Stimulated activated memory B cell treated with anti-CD40 and anti-IgM and Interleukin-4, amounts not matched to agents 10 μg/mL and 1 μg/mL and 100 μg/mL, for 72 hours (primary cell): Measurements from ENCODE around the gene TMPRSS11A.
A peak's percentile ranks its signal among the peaks of the same experiment; 100 is the strongest.

Experiments
- ATAC-seq: fragments of 150-1000 bp; cut with Tn5 transposase; 2 replicates; pipeline ENCODE4 v1.10.0; 2021
- H3K27ac Mint-ChIP-seq: one replicate; pipeline ENCODE4 v1.8.0; 2022; ENCODE audit warnings: mild to moderate bottlenecking, mixed read lengths
- H3K27me3 Mint-ChIP-seq: one replicate; pipeline ENCODE4 v1.8.0; 2022; ENCODE audit warnings: mixed read lengths
- H3K36me3 Mint-ChIP-seq: one replicate; pipeline ENCODE4 v1.8.0; 2022; ENCODE audit warnings: mixed read lengths
- H3K4me1 Mint-ChIP-seq: one replicate; pipeline ENCODE4 v1.8.0; 2022; ENCODE audit warnings: mixed read lengths
- H3K4me3 Mint-ChIP-seq: one replicate; pipeline ENCODE4 v1.8.0; 2022; ENCODE audit warnings: mild to moderate bottlenecking, moderate library complexity, mixed read lengths
- H3K9me3 Mint-ChIP-seq: one replicate; pipeline ENCODE4 v1.8.0; 2022; ENCODE audit warnings: mixed read lengths

The TMPRSS11A gene

DNA sequence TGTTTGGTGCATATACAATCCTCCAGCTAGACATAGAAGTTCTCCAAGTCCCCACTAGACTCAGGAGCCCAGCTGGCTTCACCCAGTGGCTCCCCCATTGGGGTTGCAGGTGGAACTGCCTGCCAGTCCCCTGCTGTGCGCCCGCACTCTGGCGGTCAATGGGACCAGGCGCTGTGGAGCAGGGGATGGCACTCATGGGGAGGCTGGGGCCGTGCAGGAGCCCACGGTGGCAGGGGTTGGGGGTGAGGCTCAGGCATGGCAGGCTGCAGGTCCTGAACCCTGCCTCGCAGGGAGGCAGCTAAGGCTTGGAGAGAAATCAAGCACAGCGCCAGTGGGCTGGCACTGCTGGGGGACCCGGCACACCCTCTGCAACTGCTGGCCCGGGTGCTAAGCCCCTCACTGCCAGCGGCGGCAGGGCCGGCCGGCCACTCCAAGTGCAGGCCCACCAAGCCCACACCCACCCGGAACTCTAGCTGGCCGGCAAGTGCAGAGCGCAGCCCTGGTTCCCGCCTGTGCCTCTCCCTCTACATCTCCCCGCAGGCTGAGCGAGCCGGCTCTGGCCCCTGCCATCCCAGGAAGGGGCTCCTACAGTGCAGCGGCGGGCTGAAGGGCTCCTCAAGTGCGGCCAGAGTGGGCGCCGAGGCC is 66.8 kb downstream of the TMPRSS11A start:
- H3K4me3 Mint-ChIP-seq: no peak overlapping the region
- H3K27me3 Mint-ChIP-seq: no peaks in the 10 kb centered on the region
- no peak overlapping the region for H3K27ac Mint-ChIP-seq
- H3K4me1 Mint-ChIP-seq: no peaks in the 10 kb centered on the region
- peak; percentile 49 for ATAC-seq
- H3K9me3 Mint-ChIP-seq: no peaks in the 10 kb centered on the region
- H3K36me3 Mint-ChIP-seq: no peaks in the 10 kb centered on the region

- H3K36me3 Mint-ChIP-seq: no peaks in the 10 kb centered on the region
- no peaks in the 10 kb centered on the region for H3K9me3 Mint-ChIP-seq
- H3K27ac Mint-ChIP-seq: no peak overlapping the region
- peaks cover 4% of the 10 kb centered on the region for H3K4me1 Mint-ChIP-seq
- H3K27me3 Mint-ChIP-seq: no peaks in the 10 kb centered on the region
- ATAC-seq: no peak
- H3K4me3 Mint-ChIP-seq: no peak overlapping the region
Observed at GRCh38 chr4:67894659-67895058, 68.6 kb downstream of the TMPRSS11A start.

- no peak overlapping the region for H3K27ac Mint-ChIP-seq
- H3K4me3 Mint-ChIP-seq: no peak overlapping the region
- no peaks in the 10 kb centered on the region for H3K9me3 Mint-ChIP-seq
- H3K36me3 Mint-ChIP-seq: no peaks in the 10 kb centered on the region
- H3K4me1 Mint-ChIP-seq: peaks cover 4% of the 10 kb centered on the region
- ATAC-seq: no peak
- H3K27me3 Mint-ChIP-seq: no peaks in the 10 kb centered on the region
Observed at GRCh38 chr4:67892905-67893304, 70.4 kb downstream of the TMPRSS11A start.

GRCh38 chr4:67892253-67892652 is 71.0 kb downstream of the TMPRSS11A start:
- Mint-ChIP-seq H3K4me3 (no peak overlapping the region), H3K27me3 (no peaks in the 10 kb centered on the region)
- no peak for ATAC-seq

GRCh38 chr4:67891645-67892044 is 71.6 kb downstream of the TMPRSS11A start:
- H3K4me1 Mint-ChIP-seq: peaks cover 4% of the 10 kb centered on the region
- no peak overlapping the region for H3K27ac Mint-ChIP-seq
- H3K27me3 Mint-ChIP-seq: no peaks in the 10 kb centered on the region
- no peak overlapping the region for H3K4me3 Mint-ChIP-seq
- peak; percentile 34 for ATAC-seq
- H3K9me3 Mint-ChIP-seq: no peaks in the 10 kb centered on the region
- H3K36me3 Mint-ChIP-seq: no peaks in the 10 kb centered on the region

More at GRCh38 chr4:67892253-67892652, 71.0 kb downstream of the TMPRSS11A start:
- Mint-ChIP-seq H3K36me3 (no peaks in the 10 kb centered on the region), H3K9me3 (no peaks in the 10 kb centered on the region), H3K4me1 (peaks cover 4% of the 10 kb centered on the region), H3K27ac (no peak overlapping the region)

DNA sequence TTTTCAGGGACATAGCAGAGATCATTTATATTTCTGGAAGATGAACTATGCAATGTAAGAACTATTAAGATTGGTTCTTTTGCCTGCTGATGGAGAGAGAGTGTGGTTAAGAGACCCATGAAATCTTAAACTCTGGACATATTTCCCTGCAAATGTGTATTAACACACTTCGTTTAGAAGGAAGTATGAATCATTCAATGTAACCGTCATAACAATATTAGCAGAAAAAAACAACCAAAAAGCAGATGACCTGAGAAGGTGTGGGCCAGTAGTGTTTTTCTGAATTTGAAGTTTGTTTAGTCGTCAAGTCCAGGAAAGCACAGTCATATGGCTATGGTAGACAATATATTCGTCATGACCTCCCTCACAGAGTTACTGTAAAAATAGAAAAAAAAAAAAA is 77.0 kb downstream of the TMPRSS11A start:
- no peak for ATAC-seq
- H3K27ac Mint-ChIP-seq: no peak overlapping the region
- peaks cover 4% of the 10 kb centered on the region for H3K4me1 Mint-ChIP-seq

DNA sequence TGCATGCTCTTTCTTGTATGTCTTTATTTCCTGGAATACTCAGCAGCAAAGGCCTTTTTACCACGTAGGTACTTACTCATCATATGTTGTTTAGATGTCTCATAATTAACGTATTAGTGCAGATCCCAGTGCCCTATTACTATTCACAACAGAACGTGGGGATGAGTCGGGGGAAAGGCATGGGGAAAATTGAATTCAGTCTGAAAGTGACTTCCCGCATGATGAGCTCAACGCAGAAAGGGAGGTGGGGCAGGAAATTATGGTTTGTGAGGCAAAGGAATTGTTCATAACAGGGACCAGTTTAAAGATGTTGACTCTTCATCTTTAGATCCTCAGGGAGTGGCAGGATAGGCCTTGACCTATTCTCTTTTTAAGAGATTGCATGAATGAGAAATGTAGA is 77.5 kb downstream of the TMPRSS11A start:
- no peak overlapping the region for H3K27ac Mint-ChIP-seq
- peaks cover 6% of the 10 kb centered on the region for H3K27me3 Mint-ChIP-seq
- no peak for ATAC-seq
- H3K9me3 Mint-ChIP-seq: no peaks in the 10 kb centered on the region
- H3K36me3 Mint-ChIP-seq: no peaks in the 10 kb centered on the region
- peaks cover 4% of the 10 kb centered on the region for H3K4me1 Mint-ChIP-seq
- H3K4me3 Mint-ChIP-seq: no peak overlapping the region

More for the DNA sequence above, 77.0 kb downstream of the TMPRSS11A start:
- Mint-ChIP-seq H3K36me3 (no peaks in the 10 kb centered on the region), H3K4me3 (no peak overlapping the region), H3K27me3 (peaks cover 6% of the 10 kb centered on the region), H3K9me3 (no peaks in the 10 kb centered on the region)

DNA sequence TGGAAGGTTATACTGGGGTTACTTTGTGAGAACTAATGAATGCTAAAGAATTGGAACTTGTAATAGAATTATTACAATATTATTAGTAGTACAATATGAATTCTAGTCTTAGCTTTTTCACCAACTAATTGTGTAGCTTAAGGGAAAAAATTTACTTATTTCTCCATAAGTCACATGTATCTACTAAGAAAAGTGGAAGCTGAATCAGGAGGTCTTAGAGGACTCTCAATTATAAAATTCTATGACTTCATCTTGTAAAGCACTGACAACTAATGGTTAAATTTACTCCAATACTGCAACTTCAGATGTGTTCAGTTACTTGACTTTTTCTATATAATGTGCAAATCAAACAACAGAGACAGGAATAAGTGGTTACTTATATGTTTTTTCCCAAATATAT is 78.6 kb downstream of the TMPRSS11A start:
- Mint-ChIP-seq H3K27me3 (peaks cover 6% of the 10 kb centered on the region), H3K27ac (no peak overlapping the region), H3K4me3 (no peak overlapping the region), H3K4me1 (peaks cover under 1% of the 10 kb centered on the region), H3K9me3 (no peaks in the 10 kb centered on the region), H3K36me3 (no peaks in the 10 kb centered on the region)
- no peak for ATAC-seq

DNA sequence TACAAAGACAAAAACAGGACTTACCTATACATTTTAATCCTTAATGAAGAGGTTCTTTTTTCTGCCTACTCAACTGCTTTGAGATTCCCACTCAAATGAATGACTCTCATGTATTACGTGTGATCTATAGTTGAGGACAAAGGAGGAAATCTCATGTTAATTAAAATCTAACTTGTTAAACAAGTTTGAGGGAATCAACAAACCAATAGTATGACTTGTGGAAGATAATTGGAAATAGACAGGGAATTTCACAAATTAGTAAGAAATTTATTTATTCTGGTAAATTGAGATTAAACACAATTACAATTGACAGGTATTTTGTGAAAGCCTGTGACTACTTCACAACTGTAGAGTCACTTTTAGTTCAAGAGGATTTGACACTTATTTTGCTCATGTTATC is 79.4 kb downstream of the TMPRSS11A start, which contains the start of gene TMPRSS11D:
Gene TMPRSS11D, minus strand, starts transcription at position 101 of the 400 bp plus-strand sequence. Its CDS starts 69 bp downstream, at position 32.
- no peak within 1 kb of the TSS for H3K27ac Mint-ChIP-seq
- ATAC-seq: no peak

GRCh38 chr4:67883458-67883857 is 79.8 kb downstream of the TMPRSS11A start:
- H3K27me3 Mint-ChIP-seq: peaks cover 6% of the 10 kb centered on the region
- no peak overlapping the region for H3K27ac Mint-ChIP-seq
- no peak for ATAC-seq

More for the DNA sequence above, 79.4 kb downstream of the TMPRSS11A start, which contains the start of gene TMPRSS11D:
- H3K9me3 Mint-ChIP-seq: no peaks in the 10 kb centered on the region
- no peaks in the 10 kb centered on the region for H3K4me1 Mint-ChIP-seq
- no peak within 1 kb of the TSS for H3K4me3 Mint-ChIP-seq
- H3K36me3 Mint-ChIP-seq: no peaks in the 10 kb centered on the region
- H3K27me3 Mint-ChIP-seq: peaks cover 6% of the 10 kb centered on the region

GRCh38 chr4:67880866-67881610 is 82.3 kb downstream of the TMPRSS11A start:
- ATAC-seq: no peak
- H3K27ac Mint-ChIP-seq: no peak overlapping the region
- H3K4me3 Mint-ChIP-seq: no peak overlapping the region
- no peaks in the 10 kb centered on the region for H3K9me3 Mint-ChIP-seq
- H3K4me1 Mint-ChIP-seq: no peaks in the 10 kb centered on the region
- H3K36me3 Mint-ChIP-seq: no peaks in the 10 kb centered on the region
- peaks cover 6% of the 10 kb centered on the region for H3K27me3 Mint-ChIP-seq

More at GRCh38 chr4:67883458-67883857, 79.8 kb downstream of the TMPRSS11A start:
- no peaks in the 10 kb centered on the region for H3K36me3 Mint-ChIP-seq
- no peaks in the 10 kb centered on the region for H3K9me3 Mint-ChIP-seq
- H3K4me3 Mint-ChIP-seq: no peak overlapping the region
- H3K4me1 Mint-ChIP-seq: no peaks in the 10 kb centered on the region

DNA sequence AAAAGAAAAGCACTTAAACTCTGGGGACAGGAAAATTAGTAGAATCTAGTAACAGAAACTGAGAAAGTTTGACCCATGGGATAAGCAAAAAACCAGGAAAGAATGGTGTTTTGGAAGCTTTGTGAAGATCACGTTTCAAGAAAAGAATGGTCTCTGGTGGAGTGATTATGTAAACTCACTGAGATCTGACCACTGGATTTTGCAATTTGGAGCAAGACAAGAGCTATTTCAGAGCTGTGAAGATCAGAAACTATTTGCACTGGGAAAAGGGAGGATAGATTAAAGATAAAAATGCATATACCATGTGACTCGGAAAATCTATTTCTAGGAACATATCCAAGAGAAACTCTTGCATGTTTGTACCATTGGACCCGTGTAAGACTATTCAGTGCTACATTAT is 83.8 kb downstream of the TMPRSS11A start:
- no peaks in the 10 kb centered on the region for H3K36me3 Mint-ChIP-seq
- H3K27me3 Mint-ChIP-seq: peaks cover 6% of the 10 kb centered on the region
- no peak for ATAC-seq
- no peak overlapping the region for H3K4me3 Mint-ChIP-seq
- no peaks in the 10 kb centered on the region for H3K9me3 Mint-ChIP-seq
- no peaks in the 10 kb centered on the region for H3K4me1 Mint-ChIP-seq
- no peak overlapping the region for H3K27ac Mint-ChIP-seq

DNA sequence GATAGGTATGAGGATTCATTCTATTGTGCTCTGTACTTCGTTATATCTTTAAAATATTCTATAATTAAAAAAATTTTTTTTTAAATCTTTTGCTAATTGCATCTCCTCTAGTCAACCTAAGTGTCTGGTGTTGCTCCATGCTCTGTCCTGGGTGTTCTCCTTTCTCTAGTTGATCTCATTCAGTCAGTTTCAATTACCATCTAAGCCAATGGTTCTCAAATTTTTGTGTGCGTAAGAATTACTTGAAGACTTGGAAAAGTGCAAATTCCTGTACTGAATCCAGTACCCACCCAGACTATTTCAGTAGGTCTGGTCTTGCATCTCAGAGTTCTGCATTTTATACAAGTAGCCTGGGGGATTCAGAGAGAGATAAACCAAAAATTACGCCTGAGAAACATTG is 86.2 kb downstream of the TMPRSS11A start:
- no peaks in the 10 kb centered on the region for H3K36me3 Mint-ChIP-seq
- ATAC-seq: no peak
- no peaks in the 10 kb centered on the region for H3K27me3 Mint-ChIP-seq
- H3K4me1 Mint-ChIP-seq: no peaks in the 10 kb centered on the region
- H3K4me3 Mint-ChIP-seq: no peak overlapping the region
- H3K27ac Mint-ChIP-seq: no peak overlapping the region
- H3K9me3 Mint-ChIP-seq: no peaks in the 10 kb centered on the region

DNA sequence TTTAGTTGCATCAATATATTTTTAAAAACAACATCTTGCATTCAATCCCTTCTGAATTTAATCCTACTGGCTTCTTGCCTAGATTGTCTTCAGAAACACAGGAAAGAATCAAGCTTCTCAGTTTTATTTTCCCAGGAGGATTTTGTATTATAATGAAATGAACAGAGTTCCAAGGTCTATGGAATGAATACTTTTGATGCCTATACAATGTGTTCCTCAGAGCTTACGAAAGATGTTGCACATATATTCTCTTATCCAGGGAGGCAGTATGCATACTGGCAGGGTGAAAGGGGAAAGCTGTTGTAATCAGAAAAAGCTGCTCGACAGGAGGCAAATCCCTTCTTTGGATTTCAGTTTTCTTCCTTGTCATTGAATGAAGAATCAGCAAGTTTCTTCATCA is 88.3 kb downstream of the TMPRSS11A start:
- Mint-ChIP-seq H3K4me1 (no peaks in the 10 kb centered on the region), H3K27me3 (peaks cover 7% of the 10 kb centered on the region), H3K36me3 (no peaks in the 10 kb centered on the region), H3K9me3 (no peaks in the 10 kb centered on the region), H3K4me3 (no peak overlapping the region), H3K27ac (no peak overlapping the region)
- no peak for ATAC-seq

- Mint-ChIP-seq H3K27ac (no peak overlapping the region), H3K36me3 (no peaks in the 10 kb centered on the region), H3K4me1 (no peaks in the 10 kb centered on the region), H3K4me3 (no peak overlapping the region), H3K27me3 (peaks cover 7% of the 10 kb centered on the region), H3K9me3 (no peaks in the 10 kb centered on the region)
- no peak for ATAC-seq
Observed at GRCh38 chr4:67873116-67873515, 90.2 kb downstream of the TMPRSS11A start.

DNA sequence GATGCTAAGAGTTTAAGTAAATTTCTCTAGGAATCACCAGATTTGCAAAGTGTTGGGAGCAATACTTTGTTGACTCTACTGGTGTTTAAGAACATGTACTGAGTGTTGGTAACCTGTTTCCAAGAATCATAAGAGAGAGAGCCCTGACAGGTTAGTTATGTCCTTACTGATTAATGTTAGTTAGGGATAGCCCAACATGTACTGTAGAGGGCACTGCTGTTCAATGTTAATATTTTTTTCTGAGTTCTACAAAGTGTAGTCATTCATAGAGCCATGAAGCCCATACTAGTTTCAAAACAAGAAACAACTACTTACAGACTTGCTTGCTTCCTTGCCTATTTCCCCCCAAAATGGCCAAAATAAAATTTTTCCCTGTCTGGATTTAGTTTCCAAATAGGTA is 91.4 kb downstream of the TMPRSS11A start:
- Mint-ChIP-seq H3K27me3 (peaks cover 7% of the 10 kb centered on the region), H3K4me1 (no peaks in the 10 kb centered on the region), H3K36me3 (no peaks in the 10 kb centered on the region), H3K27ac (no peak overlapping the region), H3K9me3 (peaks cover 3% of the 10 kb centered on the region), H3K4me3 (no peak overlapping the region)
- no peak for ATAC-seq
